ENCODE results near the gene TBC1D16. TPM values are rescaled to one million over a fixed set of nuclear protein-coding genes. Genes with fewer than 3 reads are reported as not detected.
A peak's percentile ranks its signal among the peaks of the same experiment; 100 is the strongest.

Gene TBC1D16
- total and polyA plus RNA-seq, 8 donors = 4.9 to 31.4 (median 19.7) TPM

DNA sequence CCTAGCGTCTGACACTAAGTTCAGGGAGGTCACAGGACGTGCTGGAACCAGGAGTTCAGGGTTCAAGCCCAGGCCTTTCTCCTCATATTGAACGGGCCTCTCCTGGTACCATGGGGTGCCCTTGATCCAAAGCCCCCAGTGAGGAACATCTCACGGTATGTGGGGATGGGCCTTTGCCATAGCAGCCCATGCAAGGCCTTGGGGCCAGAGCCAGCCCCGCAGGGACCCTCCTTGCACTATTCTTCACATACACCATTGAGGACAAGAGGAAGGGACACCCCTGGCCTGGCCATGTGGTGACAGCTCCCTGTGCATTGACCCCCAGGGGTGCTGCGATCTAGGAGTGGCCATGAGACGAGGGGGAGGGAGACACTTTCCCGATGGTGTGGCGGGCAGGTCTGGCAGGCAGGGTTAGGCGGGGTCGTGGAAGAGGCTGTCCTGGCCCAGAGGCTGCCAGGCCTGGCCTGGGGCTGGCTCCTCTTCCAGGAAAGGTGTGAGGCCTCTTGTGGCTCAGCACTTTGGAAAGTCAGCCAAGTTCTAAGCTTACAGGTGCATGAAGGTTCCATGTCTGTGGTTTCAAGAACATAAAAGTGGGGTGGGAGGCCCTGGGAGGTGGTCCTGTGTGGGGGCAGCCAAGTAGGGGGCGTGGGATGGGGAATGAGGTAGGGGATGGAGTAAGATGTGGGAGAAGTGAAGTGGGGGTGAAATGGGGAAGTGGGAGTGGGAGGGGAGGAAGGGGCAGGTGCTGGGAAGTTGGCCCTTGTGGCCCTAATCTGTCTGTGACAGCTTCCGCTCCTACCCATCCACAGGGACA lies 107.8 kb downstream of the TBC1D16 start:
- DNase-seq (peak in 1 of 6 donors; percentile 69), FAIRE-seq (no peak), ATAC-seq (no peak)
- no peaks in the 10 kb centered on the region for H3K36me3 ChIP-seq
- intact Hi-C loops (cut with DNase I) = no loop called here
- no peak overlapping the region for H3K27ac ChIP-seq
- H3K4me3 ChIP-seq = no peak overlapping the region
- peaks cover 0 to 3% (median 0%) of the 10 kb centered on the region in 4 donors for H3K27me3 ChIP-seq
- H3K9me3 ChIP-seq = no peaks in the 10 kb centered on the region
- 63 to 75% methylated on average over 13 of the region's 13 CpGs for WGBS, 2 donors
- H3K4me1 ChIP-seq = peaks cover 9 to 11% (median 10%) of the 10 kb centered on the region in 3 donors
- TF ChIP-seq, protein P1, sequence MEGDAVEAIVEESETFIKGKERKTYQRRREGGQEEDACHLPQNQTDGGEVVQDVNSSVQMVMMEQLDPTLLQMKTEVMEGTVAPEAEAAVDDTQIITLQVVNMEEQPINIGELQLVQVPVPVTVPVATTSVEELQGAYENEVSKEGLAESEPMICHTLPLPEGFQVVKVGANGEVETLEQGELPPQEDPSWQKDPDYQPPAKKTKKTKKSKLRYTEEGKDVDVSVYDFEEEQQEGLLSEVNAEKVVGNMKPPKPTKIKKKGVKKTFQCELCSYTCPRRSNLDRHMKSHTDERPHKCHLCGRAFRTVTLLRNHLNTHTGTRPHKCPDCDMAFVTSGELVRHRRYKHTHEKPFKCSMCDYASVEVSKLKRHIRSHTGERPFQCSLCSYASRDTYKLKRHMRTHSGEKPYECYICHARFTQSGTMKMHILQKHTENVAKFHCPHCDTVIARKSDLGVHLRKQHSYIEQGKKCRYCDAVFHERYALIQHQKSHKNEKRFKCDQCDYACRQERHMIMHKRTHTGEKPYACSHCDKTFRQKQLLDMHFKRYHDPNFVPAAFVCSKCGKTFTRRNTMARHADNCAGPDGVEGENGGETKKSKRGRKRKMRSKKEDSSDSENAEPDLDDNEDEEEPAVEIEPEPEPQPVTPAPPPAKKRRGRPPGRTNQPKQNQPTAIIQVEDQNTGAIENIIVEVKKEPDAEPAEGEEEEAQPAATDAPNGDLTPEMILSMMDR (IDR thresholded peaks at IDR 0.05) = no peak

DNA sequence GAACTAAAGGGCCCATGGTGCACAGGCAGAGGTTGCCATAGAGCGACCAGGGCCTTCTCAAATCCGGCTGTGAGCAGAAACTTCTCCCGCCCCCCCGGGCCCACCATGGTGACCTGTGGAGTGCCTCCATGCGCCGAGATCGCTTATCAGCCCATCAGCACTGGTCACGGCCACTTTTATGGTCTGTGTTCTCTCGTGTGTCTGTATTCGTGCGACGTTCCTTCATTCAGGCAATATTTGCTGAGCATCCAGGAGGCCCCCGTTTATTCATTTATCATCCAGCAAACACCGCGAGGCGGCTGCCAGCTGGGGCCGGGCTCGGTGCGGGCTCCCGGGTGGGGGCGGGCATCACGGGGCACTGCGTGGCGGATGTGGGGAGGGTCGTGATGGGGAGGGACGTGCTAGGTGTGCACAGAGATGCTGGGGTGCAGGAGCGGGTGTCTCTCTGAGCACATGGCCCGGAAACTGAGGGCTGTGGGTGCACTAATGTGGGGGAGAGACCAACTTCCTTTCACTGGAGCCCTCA lies 108.5 kb downstream of the TBC1D16 start:
- peaks cover 0 to 3% (median 0%) of the 10 kb centered on the region in 4 donors for H3K27me3 ChIP-seq
- H3K9me3 ChIP-seq = no peaks in the 10 kb centered on the region
- ATAC-seq (no peak), DNase-seq (peak in 1 of 6 donors; percentile 60), FAIRE-seq (no peak)
- TF ChIP-seq, protein P1 (IDR thresholded peaks at IDR 0.05) = no peak
- H3K4me3 ChIP-seq = no peak overlapping the region
- 36 to 38% methylated on average over 28 of the region's 28 CpGs for WGBS, 2 donors
- intact Hi-C loops (cut with DNase I) = no loop called here
- no peaks in the 10 kb centered on the region for H3K36me3 ChIP-seq
- peak overlapping the region; percentile 87 to 95 (median 91) for H3K27ac ChIP-seq
- peaks cover 9 to 11% (median 10%) of the 10 kb centered on the region in 3 donors for H3K4me1 ChIP-seq

DNA sequence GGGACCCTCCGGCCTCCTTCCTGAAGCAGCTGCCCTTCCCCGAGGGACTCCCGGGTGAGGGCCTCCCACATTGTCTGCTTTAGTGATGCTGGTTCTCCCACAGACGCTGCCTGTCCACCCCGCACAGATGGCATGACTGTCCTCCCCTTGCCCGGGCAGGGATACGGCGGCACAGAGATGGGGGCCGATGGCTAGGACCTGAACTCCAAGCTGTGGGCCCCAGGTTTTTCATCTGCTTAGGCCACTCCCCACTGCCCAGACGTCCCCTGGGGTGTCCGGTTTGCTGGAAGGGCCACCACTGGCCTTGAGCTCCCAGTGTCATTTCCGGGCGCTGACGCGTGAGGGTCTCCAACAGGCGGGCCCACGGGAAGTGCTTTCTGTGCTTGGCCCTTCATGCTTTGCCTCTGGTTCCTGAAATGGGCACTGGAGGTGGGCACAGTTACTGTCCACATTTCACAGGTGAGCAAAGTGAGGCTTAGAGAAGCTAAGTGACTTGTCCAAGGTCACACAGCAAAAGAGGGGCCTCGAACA lies 109.0 kb downstream of the TBC1D16 start:
- TF ChIP-seq, protein P1 (IDR thresholded peaks at IDR 0.05) = no peak
- ATAC-seq = no peak
- WGBS, 2 donors = 57 to 66% methylated on average over 18 of the region's 18 CpGs
- peaks cover 9 to 11% (median 10%) of the 10 kb centered on the region in 3 donors for H3K4me1 ChIP-seq
- H3K9me3 ChIP-seq = no peaks in the 10 kb centered on the region
- no peak overlapping the region for H3K4me3 ChIP-seq
- FAIRE-seq = no peak
- DNase-seq = peak in 1 of 6 donors; percentile 55
- intact Hi-C loops (cut with DNase I) = no loop called here
- peak overlapping the region; percentile 87 to 95 (median 91) for H3K27ac ChIP-seq
- peaks cover 0 to 3% (median 0%) of the 10 kb centered on the region in 4 donors for H3K27me3 ChIP-seq
- no peaks in the 10 kb centered on the region for H3K36me3 ChIP-seq

DNA sequence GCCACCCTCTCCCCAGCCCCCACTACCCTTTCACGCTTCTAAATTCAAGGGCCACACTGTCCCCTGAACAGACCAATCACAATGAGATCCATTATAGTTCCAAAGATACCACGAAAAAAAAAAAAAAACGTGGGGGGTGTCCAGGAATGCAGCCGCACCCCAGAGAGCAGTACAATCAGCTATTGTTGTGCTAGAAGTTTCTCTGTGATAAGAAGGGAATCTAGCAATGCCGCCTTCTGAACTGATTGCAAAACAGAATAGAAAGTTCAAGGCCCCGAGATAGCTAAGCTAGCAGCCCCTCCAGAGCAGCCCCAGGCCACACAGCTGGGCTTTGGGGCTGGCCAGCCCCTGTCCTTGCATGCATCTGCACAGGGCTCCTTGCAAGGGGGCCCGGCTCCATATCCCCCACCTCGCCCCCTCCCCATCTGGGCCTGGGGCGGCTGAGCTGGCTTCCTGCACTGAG lies 109.5 kb downstream of the TBC1D16 start:
- peak; percentile 12 to 44 (median 34) for ATAC-seq
- TF ChIP-seq, protein P1 (IDR thresholded peaks at IDR 0.05) = no peak
- Histone ChIP-seq H3K4me1 (peaks cover 9 to 11% (median 10%) of the 10 kb centered on the region in 3 donors), H3K36me3 (no peaks in the 10 kb centered on the region), H3K27me3 (peaks cover 0 to 3% (median 0%) of the 10 kb centered on the region in 4 donors), H3K27ac (peak overlapping the region; percentile 87 to 95 (median 91)), H3K9me3 (no peaks in the 10 kb centered on the region), H3K4me3 (no peak overlapping the region)
- no peak for FAIRE-seq
- intact Hi-C loops (cut with DNase I) = no loop called here
- DNase-seq = peak in 1 of 6 donors; percentile 63
- 36 to 39% methylated on average over 9 of the region's 9 CpGs for WGBS, 2 donors

All from pancreas (tissue), 10 donors.